MM.1S (cell line): ENCODE measurements around the gene DDC.
"Not testable (repeated sequence)": the region's sequence is repeated elsewhere in the genome, so short reads cannot be mapped to it uniquely, and the experiment has no call there.

Source experiments
- CTCF ChIP-seq: fragments of 300-600 bp; sonication (generic); IDR thresholded peaks from 2 replicates; pipeline ENCODE4 v1.5.1; 2016; ENCODE audit warnings: antibody characterized with exemption, low read length, mixed read lengths
- EZH2phosphoT487 ChIP-seq: fragments of 300-600 bp; sonication (generic); IDR thresholded peaks from 2 replicates; pipeline ENCODE4 v1.6.1; 2018; ENCODE audit warnings: antibody characterized with exemption, low read length

DNA sequence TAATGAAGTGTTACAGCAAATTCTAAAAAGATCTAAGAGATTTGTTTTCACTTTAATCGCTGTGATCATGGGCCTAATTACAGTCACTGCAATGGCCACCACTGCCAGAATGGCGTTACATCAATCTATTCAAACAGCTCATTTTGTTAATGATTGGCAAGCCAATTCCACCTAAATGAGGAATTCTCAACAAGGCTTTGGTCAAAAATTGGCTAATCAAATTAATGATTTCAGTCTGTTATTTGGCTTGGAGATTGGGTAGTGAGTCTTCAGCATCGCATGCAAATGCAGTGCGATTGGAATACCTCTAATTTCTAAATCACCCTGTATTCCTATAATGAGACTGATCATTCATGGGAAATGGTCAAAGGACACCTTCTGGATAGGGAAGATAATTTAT, 17.1 kb upstream of the DDC start:
- not testable (repeated sequence) for TF ChIP-seq CTCF, EZH2phosphoT487
